ENCODE measurements around the gene S100A14. TPM values are rescaled to one million over a fixed set of nuclear protein-coding genes. Genes with fewer than 3 reads are reported as not detected.
A peak's percentile ranks its signal among the peaks of the same experiment; 100 is the strongest.

Gene S100A14
- total RNA-seq, 1 experiment from 2014 or later: 1.3 TPM

- no peaks in the 10 kb centered on the region for H3K27me3 ChIP-seq
- H3K9me3 ChIP-seq: no peaks in the 10 kb centered on the region
- peak; percentile 100 for DNase-seq
- no peak overlapping the region for H3K4me3 ChIP-seq
- H3K36me3 ChIP-seq: peaks cover 2% of the 10 kb centered on the region; the same call in 1 of the 2 replicates
Observed at GRCh38 chr1:153566414-153567371, 49.4 kb downstream of the S100A14 start.

- Histone ChIP-seq H3K9me3 (no peaks in the 10 kb centered on the region), H3K27me3 (no peaks in the 10 kb centered on the region), H3K36me3 (peaks cover 2% of the 10 kb centered on the region), H3K4me3 (peak within 1 kb of the TSS; percentile 11; the same call in 1 of the 2 replicates)
- peak; percentile 96 for DNase-seq
Observed at GRCh38 chr1:153565529-153566374, 50.4 kb downstream of the S100A14 start, which contains the start of gene S100A2. S100A2 (minus strand) TSS chr1:153565844; CDS start chr1:153563877, 1,967 bp downstream.

Other genes with a start within 250 kb of the S100A14 start
- not detected in 2 replicates for gene S100A12, start 240.7 kb downstream of the S100A14 start, total RNA-seq (2014; rRNA removed; shearing (Covaris generic); ENCODE audit: low replicate concordance)
- gene S100A8, start 225.3 kb downstream of the S100A14 start, total RNA-seq (2014; rRNA removed; shearing (Covaris generic); ENCODE audit: low replicate concordance): not detected in 2 replicates
- not detected in 2 replicates for gene S100A7A, start 199.8 kb downstream of the S100A14 start, total RNA-seq (2014; rRNA removed; shearing (Covaris generic); ENCODE audit: low replicate concordance)
- not detected in 2 replicates for gene S100A7, start 155.7 kb downstream of the S100A14 start, total RNA-seq (2014; rRNA removed; shearing (Covaris generic); ENCODE audit: low replicate concordance)
- 474 and 904 TPM in 2 replicates for gene S100A6, start 80.3 kb downstream of the S100A14 start, total RNA-seq (2014; rRNA removed; shearing (Covaris generic); ENCODE audit: low replicate concordance)
- not detected in 2 replicates for gene S100A5, start 75.4 kb downstream of the S100A14 start, total RNA-seq (2014; rRNA removed; shearing (Covaris generic); ENCODE audit: low replicate concordance)
- 438 and 702 TPM in 2 replicates for gene S100A4, start 70.5 kb downstream of the S100A14 start, total RNA-seq (2014; rRNA removed; shearing (Covaris generic); ENCODE audit: low replicate concordance)
- 0.81 and 3.4 TPM in 2 replicates for gene S100A3, start 67.1 kb downstream of the S100A14 start, total RNA-seq (2014; rRNA removed; shearing (Covaris generic); ENCODE audit: low replicate concordance)
- gene S100A2, start 50.5 kb downstream of the S100A14 start, total RNA-seq (2014; rRNA removed; shearing (Covaris generic); ENCODE audit: low replicate concordance): 29.6 and 34.8 TPM in 2 replicates
- gene S100A16, start 3.2 kb downstream of the S100A14 start, total RNA-seq (2014; rRNA removed; shearing (Covaris generic); ENCODE audit: low replicate concordance): 315 and 318 TPM in 2 replicates
- 128 and 143 TPM in 2 replicates for gene S100A13, start 11.2 kb upstream of the S100A14 start, total RNA-seq (2014; rRNA removed; shearing (Covaris generic); ENCODE audit: low replicate concordance)
- gene S100A1, start 12.1 kb upstream of the S100A14 start, total RNA-seq (2014; rRNA removed; shearing (Covaris generic); ENCODE audit: low replicate concordance): 0.99 TPM in 1 of 2 replicates, not detected in the other
- gene CHTOP, start 17.7 kb upstream of the S100A14 start, total RNA-seq (2014; rRNA removed; shearing (Covaris generic); ENCODE audit: low replicate concordance): 61.0 and 72.4 TPM in 2 replicates
- gene SNAPIN, start 42.4 kb upstream of the S100A14 start, total RNA-seq (2014; rRNA removed; shearing (Covaris generic); ENCODE audit: low replicate concordance): 50.4 and 84.0 TPM in 2 replicates
- 305 and 372 TPM in 2 replicates for gene ILF2, start 54.7 kb upstream of the S100A14 start, total RNA-seq (2014; rRNA removed; shearing (Covaris generic); ENCODE audit: low replicate concordance)
- gene NPR1, start 62.4 kb upstream of the S100A14 start, total RNA-seq (2014; rRNA removed; shearing (Covaris generic); ENCODE audit: low replicate concordance): 0.33 TPM in 1 of 2 replicates, not detected in the other
- gene INTS3, start 111.7 kb upstream of the S100A14 start, total RNA-seq (2014; rRNA removed; shearing (Covaris generic); ENCODE audit: low replicate concordance): 22.4 and 29.4 TPM in 2 replicates
- gene SLC27A3, start 159.1 kb upstream of the S100A14 start, total RNA-seq (2014; rRNA removed; shearing (Covaris generic); ENCODE audit: low replicate concordance): 1.3 and 3.3 TPM in 2 replicates